ENCODE measurements around the gene MOSPD3. TPM values are rescaled to one million over a fixed set of nuclear protein-coding genes. Genes with fewer than 3 reads are reported as not detected.
"Not testable (repeated sequence)": the region's sequence is repeated elsewhere in the genome, so short reads cannot be mapped to it uniquely, and the experiment has no call there.

The MOSPD3 gene
- 10 to 100 TPM in 11 of 12 donors, not detected in 1; 12.5 to 69.6 (median 17.2) TPM for polyA plus RNA-seq (ENCODE audit: insufficient read length in 12 of 12)
- long read RNA-seq, donor 1, transcript MOSPD3-208 (3 exons, 571 nt), result minor isoform, 6 of 14 reads
- long read RNA-seq, donor 1, transcript MOSPD3-203 (5 exons, 1,191 nt), result major isoform, 7 of 14 reads
- long read RNA-seq, donor 1, partial matches to known transcripts, result 0 of 14 reads
- long read RNA-seq, donor 1, other reads (novel, unspliced or antisense), result 0 of 14 reads
- long read RNA-seq, donor 2, transcript MOSPD3-203 (5 exons, 1,191 nt), result major isoform, 13 of 16 reads
- long read RNA-seq, donor 2, partial matches to known transcripts, result 0 of 16 reads
- long read RNA-seq, donor 2, other reads (novel, unspliced or antisense), result 0 of 16 reads
- long read RNA-seq, donor 3, partial matches to known transcripts, result 0 of 4 reads
- long read RNA-seq, donor 3, other reads (novel, unspliced or antisense), result 0 of 4 reads
- long read RNA-seq, donor 4, partial matches to known transcripts, result 0 of 3 reads
- long read RNA-seq, donor 4, other reads (novel, unspliced or antisense), result 0 of 3 reads
- long read RNA-seq, donor 5, transcript MOSPD3-203 (5 exons, 1,191 nt), result major isoform, 7 of 13 reads
- long read RNA-seq, donor 5, partial matches to known transcripts, result 0 of 13 reads
- long read RNA-seq, donor 5, other reads (novel, unspliced or antisense), result 0 of 13 reads
- long read RNA-seq, donor 6, transcript MOSPD3-203 (5 exons, 1,191 nt), result major isoform, 5 of 9 reads
- long read RNA-seq, donor 6, partial matches to known transcripts, result 0 of 9 reads
- long read RNA-seq, donor 6, other reads (novel, unspliced or antisense), result 0 of 9 reads
- long read RNA-seq, donor 7, partial matches to known transcripts, result 0 of 8 reads
- long read RNA-seq, donor 7, other reads (novel, unspliced or antisense), result 0 of 8 reads
- long read RNA-seq, donor 8, transcript MOSPD3-203 (5 exons, 1,191 nt), result major isoform, 11 of 14 reads
- long read RNA-seq, donor 8, partial matches to known transcripts, result 0 of 14 reads
- long read RNA-seq, donor 8, other reads (novel, unspliced or antisense), result 0 of 14 reads
- long read RNA-seq, donor 9, transcript MOSPD3-203 (5 exons, 1,191 nt), result major isoform, 5 of 11 reads
- long read RNA-seq, donor 9, transcript MOSPD3-208 (3 exons, 571 nt), result major isoform, 5 of 11 reads
- long read RNA-seq, donor 9, partial matches to known transcripts, result 0 of 11 reads
- long read RNA-seq, donor 9, other reads (novel, unspliced or antisense), result 0 of 11 reads
- long read RNA-seq, donor 10, transcript MOSPD3-203 (5 exons, 1,191 nt), result major isoform, 6 of 12 reads
- long read RNA-seq, donor 10, partial matches to known transcripts, result 0 of 12 reads
- long read RNA-seq, donor 10, other reads (novel, unspliced or antisense), result 0 of 12 reads
- long read RNA-seq, donor 11, transcript MOSPD3-203 (5 exons, 1,191 nt), result major isoform, 8 of 12 reads
- long read RNA-seq, donor 11, partial matches to known transcripts, result 0 of 12 reads
- long read RNA-seq, donor 11, other reads (novel, unspliced or antisense), result 0 of 12 reads

- peak; percentile 100 for DNase-seq
Measured at GRCh38 chr7:100611983-100612729, at the start of gene MOSPD3. Gene MOSPD3, plus strand, starts transcription at chr7:100612540. Its CDS starts 252 bp downstream, at chr7:100612792.

- DNase-seq, result no peak
Measured at GRCh38 chr7:100563100-100563564, 49.2 kb upstream of the MOSPD3 start.

- peak; percentile 68 for DNase-seq
Measured at GRCh38 chr7:100563809-100564400, 48.4 kb upstream of the MOSPD3 start.

- not testable (repeated sequence) for DNase-seq
Measured at GRCh38 chr7:100564405-100564804, 47.9 kb upstream of the MOSPD3 start.

- DNase-seq, result no peak
Measured at GRCh38 chr7:100565133-100565571, 47.2 kb upstream of the MOSPD3 start.

- DNase-seq, result no peak
Measured at GRCh38 chr7:100566018-100566531, 46.3 kb upstream of the MOSPD3 start.

- no peak for DNase-seq
Measured at GRCh38 chr7:100567031-100567730, 45.2 kb upstream of the MOSPD3 start.

- no peak for DNase-seq
Measured at GRCh38 chr7:100567751-100568175, 44.6 kb upstream of the MOSPD3 start.

GRCh38 chr7:100568176-100568895 lies 44.0 kb upstream of the MOSPD3 start:
- DNase-seq, result no peak

- DNase-seq, result peak; percentile 33
Measured at GRCh38 chr7:100568896-100569844, 43.2 kb upstream of the MOSPD3 start.

GRCh38 chr7:100570954-100571828 lies 41.1 kb upstream of the MOSPD3 start:
- no peak for DNase-seq

- DNase-seq, result no peak
Measured at GRCh38 chr7:100571829-100572116, 40.6 kb upstream of the MOSPD3 start.

- DNase-seq, result no peak
Measured at GRCh38 chr7:100572281-100572948, 39.9 kb upstream of the MOSPD3 start.

GRCh38 chr7:100572949-100573675 lies 39.2 kb upstream of the MOSPD3 start:
- no peak for DNase-seq
